ENCODE data around the gene LIMS2. TPM values are rescaled to one million over a fixed set of nuclear protein-coding genes. Genes with fewer than 3 reads are reported as not detected.
A peak's percentile ranks its signal among the peaks of the same experiment; 100 is the strongest.

Gene LIMS2
- polyA plus RNA-seq, 1 donor: 41.3 TPM

GRCh38 chr2:127646487-127647241 is 28.7 kb downstream of the LIMS2 start:
- DNase-seq (ENCODE audit: low read depth): no peak

DNA sequence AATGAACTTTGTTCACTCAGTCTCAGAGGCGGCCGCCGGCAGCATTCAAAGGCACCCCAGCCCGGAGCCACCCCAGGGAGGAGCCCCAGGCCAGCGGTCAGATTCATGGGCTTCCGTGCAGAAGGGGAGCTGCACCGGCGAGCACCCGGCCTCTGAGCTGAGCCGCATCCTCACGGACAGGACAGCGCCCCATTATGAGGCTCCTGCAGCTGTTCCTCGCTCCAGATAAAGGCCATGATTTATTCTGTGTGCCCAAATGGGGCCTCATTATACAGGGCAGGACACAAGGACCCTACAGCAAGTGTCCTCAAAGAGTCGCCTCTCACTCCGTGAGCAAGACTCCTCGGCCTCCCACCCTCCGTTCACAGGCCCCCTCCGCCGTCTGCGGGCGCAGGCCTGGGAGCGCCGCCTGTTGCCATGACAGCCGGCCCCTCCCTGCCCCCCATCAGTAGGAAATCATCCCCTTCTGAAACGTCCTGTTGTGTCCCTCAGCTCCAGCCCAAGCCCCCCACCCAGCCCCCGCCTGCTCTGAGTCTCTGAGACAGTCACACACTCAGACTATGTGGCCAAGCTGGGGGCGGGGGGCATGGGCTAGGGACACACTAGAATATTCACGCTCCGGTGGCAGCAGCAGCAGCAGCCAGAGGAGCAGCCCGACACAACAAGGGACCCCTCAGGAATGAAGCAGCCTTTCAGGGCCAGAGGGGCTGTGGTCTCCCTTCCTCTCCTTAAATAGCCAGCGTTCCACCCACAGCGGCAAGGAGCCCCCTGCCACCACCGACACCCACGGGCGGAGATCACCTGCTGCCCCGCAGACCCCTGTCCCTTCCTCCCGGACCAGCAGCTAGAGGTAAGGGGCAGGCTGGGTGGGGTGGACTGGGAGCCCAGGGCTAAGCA is 29.7 kb downstream of the LIMS2 start, which contains the start of gene GPR17:
Gene GPR17 (plus strand): TSS at position 759 of the 897 bp plus-strand sequence. CDS start 4,583 bp downstream, outside the sequence.
- DNase-seq (ENCODE audit: low read depth): no peak

GRCh38 chr2:127645026-127645394 is 30.3 kb downstream of the LIMS2 start:
- no peak for DNase-seq (ENCODE audit: low read depth)

DNA sequence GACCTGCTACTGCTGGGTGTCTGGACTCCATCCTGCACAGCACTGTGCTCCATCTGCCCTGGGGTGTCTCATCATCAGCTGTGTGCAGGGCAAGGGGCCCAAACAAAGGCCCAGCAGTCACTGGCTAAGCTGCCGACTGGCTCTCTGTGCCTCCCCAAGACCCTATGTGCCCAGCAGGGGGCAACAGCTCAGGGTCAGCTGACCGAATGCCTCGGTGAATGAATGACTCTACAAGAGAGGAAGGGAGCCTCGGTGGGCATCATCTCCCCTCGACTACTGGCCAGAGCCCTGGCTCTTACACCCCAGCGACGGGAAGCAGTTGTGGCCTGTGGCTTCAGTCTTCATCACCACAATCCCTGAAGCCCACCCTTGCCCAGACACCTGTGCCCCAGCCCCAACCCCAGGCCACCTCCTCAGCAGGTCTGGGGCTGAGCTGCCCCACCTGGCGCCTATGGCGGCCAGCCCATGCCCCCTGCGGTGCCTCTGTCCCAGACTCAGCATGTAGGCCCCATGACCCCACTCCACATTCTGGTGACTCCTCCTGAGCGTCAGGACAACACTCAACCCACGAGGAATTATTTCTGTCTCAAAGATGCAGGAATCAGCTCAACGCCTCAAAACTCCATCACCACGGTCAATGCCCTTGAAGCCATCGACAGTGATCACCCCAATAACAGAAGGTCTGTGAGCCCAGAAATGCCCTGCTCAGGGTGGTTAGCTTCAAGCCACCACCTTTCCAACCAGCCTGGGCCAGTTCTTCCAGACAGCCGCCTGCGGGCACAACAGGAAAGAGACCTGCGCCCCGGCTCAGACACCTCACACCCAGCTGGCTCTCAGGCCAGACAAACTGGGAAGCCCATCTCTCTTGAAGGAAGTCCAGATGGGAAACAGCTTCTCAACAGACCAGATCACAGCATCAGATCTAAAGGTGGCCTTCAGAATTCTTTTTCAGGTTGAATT is 31.0 kb downstream of the LIMS2 start:
- DNase-seq (ENCODE audit: low read depth): no peak

DNA sequence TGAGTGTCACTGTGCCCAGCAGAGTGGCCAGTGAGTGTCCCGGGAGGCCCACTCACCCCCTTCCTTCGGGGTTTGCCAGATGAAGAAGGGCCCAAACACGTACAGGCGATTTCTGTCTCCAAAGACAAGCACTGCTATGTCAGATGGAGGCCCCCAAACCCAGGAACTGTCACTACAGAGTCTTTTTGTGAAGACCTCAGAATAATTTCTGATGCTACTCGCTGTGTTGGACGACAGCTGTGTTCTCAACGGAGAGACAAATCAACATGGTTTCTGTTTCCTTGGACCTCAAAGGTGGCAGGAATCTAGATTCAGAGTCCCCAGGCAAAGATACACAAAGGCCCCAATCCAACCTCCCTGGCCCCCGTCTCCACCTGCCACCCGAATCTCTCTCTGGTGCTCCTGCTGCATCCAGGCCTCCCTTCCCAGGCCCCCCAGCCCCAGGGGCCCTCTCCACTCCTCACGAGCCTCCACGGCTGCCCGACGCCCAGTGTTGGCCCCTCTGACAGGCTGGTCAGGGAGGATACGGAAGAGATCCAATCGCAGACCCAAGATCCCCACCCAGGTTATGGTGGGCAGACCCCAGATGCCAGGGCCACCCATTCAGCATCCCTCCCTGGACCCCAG is 31.8 kb downstream of the LIMS2 start:
- no peak for DNase-seq (ENCODE audit: low read depth)

DNA sequence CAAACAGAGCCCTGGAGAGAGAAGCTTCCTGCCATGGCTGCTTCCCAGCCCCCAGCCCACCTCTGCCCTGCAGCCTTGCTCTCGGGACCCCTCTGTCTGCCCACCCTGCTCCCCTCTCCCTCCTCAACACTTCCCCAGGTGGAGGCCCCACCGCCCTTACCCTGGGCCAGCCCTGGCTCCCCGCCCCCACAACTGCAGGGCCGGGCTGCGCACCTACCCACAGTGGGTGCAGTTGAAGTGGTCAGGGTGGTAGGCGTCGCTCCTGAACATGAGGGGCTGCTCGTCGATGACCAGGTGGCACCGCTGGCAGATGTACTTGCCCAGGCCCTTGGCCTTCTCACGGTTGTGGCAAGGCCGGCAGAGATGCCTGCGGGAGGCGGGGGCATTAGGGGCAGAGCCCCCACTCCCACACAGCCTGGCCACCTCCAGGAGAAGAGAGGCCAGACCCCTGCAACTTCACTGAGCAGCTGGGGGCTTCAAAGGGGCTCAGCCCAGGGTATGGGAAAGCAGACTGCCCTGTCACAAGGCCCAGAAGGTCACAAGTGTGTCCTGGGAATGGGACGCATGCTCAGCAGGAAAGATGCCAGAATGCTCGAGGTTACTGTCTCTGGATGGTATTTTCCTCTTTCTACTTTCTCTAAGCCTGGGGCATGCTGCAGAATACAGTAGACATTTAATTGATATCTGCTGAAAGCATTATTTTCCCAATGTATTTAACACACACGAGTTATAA is 32.5 kb downstream of the LIMS2 start:
- no peak for DNase-seq (ENCODE audit: low read depth)

DNA sequence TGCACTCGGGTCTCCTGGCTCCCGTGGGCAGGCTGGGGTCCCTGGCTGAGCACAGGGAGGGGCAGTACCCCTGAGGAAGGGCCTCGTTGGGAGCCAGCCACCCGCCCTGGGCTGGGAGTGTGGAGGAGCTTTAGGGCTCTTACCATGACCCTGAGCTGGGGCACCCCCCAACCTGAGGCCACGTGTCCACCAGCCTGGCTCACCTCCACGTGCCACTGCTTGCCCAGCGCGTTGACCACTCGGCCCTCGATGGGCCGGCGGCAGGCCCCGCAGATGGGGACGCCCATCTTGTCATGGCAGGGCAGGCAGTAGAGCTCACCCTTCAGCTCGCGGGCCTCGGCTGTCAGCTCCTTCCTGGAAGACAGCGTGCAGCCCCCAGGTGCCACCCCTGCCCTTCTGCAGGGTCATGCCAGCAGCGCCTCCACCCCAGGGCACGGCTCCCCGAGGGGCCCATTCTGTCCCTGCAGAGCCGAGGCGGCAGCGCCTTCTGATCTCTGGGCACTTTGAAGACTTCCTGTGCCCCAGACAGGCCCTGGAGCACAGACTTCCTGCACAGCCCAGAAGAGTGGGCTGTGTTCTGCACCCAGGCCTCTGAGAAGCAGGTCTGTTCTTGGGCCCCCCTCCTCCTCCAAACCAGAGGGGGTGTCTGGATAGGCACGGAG is 33.4 kb downstream of the LIMS2 start:
- no peak for DNase-seq (ENCODE audit: low read depth)

DNA sequence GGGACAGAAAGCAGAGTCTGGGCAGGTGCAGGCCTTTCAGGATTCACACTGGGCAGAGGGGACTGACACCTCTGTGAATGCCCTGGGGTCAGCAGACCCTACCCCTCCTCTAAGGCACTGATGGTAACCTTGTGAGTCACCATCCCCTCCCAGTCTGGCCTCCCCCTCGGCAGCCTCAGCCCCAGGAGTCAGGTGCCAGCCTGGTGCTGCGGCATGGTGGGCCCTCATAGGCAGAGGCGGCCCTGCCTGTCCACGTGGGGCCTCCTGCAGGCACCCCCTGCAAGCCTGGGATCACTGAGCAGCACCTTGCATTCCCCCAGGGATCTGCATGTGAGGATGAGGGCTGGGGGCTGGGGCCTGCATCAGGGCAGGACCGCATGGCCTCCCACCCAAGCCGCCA is 34.2 kb downstream of the LIMS2 start:
- no peak for DNase-seq (ENCODE audit: low read depth)

GRCh38 chr2:127640082-127641072 is 35.0 kb downstream of the LIMS2 start:
- DNase-seq (ENCODE audit: low read depth): no peak

DNA sequence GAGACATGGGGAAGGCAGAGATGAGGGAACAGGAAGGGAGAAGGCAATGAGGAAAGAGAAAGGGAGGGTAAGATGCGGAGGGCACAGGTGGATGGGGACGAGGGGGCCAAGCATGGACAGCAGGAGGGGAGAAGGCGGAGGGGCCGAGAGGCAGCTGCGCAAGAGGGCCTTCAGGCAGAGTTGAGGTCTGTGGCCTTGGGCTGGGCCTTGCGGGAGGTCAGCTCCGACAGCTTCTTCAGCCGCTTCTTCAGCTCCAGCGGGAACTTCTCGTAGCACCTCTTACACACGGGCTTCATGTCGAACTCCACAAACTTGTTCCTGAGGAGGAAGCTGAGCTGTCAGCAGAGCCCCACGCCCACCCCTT is 36.2 kb downstream of the LIMS2 start:
- no peak for DNase-seq (ENCODE audit: low read depth)

DNA sequence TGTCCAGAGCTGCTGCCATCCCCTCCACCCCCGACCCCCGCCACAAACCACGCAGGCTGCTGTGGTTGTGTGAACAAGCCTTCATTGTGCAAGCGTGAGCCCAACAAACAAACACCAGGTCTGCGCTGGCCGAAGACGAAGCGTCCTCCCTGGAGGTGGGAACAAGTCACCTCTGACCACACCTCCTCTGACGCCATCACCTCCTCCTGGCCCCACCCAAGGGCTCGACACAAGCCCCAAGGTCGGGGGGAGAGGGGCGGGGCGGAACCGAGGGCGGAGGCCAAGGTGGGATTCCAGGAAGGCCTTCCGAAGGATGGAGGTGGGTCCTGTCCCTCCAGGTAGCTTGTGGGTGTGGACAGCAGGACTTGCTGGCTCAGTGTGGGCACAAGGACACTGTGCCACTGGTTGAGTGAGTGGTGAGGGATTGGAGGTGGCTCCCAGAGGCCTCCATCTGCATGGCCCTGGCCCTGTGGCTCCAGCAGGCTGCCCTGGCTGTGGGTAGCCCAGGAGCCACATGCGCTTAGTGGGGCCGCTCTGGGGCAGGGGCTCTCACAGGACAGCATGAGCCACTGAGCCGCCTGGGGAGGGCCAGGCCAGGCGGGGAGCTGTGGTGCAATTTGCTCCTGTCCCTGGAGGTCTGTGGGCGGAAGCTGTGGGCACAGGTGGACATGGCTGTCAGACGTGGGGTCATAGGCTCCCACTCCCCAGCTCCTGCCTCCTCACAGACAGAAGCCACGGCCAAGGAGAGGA is 36.8 kb downstream of the LIMS2 start:
- no peak for DNase-seq (ENCODE audit: low read depth)

GRCh38 chr2:127637725-127638252 is 37.5 kb downstream of the LIMS2 start:
- peak; percentile 28 for DNase-seq (ENCODE audit: low read depth)

- no peak for DNase-seq (ENCODE audit: low read depth)
Measured at GRCh38 chr2:127637236-127637630, 38.1 kb downstream of the LIMS2 start.

- no peak for DNase-seq (ENCODE audit: low read depth)
Measured at GRCh38 chr2:127636248-127637235, 38.8 kb downstream of the LIMS2 start.

GRCh38 chr2:127635380-127636237 is 39.7 kb downstream of the LIMS2 start:
- DNase-seq (ENCODE audit: low read depth): no peak
